ENCODE results near the gene LTA4H.

LTA4H gene

DNA sequence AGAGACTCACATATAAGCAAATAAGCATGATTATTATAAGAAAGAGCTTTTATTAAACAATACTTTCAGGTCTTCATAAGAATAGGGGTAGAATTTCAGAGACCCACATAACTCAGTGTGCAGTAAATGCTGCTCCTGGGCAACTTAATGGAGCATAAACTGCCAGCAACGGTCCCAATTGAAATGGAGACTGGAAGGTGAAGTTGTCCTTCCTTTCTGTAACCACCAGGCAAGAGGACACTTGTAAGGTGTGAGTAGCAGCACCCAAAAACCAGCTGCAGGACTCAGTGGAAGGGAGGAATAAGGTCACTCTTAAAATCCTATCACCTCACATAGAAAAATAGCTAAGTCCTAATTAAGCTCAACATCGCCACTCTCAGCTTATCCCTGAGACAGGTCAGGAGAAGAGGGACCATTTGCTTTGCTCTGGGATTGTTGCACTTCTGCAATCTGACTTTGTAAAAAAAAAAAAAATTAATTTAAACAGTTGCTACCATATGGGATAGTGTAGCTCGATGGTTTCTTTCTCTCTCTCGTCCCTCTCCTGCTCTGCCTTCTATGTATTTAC, 22.7 kb upstream of the LTA4H start:
- TF ChIP-seq, protein P1, sequence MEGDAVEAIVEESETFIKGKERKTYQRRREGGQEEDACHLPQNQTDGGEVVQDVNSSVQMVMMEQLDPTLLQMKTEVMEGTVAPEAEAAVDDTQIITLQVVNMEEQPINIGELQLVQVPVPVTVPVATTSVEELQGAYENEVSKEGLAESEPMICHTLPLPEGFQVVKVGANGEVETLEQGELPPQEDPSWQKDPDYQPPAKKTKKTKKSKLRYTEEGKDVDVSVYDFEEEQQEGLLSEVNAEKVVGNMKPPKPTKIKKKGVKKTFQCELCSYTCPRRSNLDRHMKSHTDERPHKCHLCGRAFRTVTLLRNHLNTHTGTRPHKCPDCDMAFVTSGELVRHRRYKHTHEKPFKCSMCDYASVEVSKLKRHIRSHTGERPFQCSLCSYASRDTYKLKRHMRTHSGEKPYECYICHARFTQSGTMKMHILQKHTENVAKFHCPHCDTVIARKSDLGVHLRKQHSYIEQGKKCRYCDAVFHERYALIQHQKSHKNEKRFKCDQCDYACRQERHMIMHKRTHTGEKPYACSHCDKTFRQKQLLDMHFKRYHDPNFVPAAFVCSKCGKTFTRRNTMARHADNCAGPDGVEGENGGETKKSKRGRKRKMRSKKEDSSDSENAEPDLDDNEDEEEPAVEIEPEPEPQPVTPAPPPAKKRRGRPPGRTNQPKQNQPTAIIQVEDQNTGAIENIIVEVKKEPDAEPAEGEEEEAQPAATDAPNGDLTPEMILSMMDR (IDR thresholded peaks at IDR 0.05; ENCODE audit: low read depth, low read length), result no peak
- in situ Hi-C loops (cut with HindIII; ENCODE audit: low sequenced_read_pairs), result no loop called here
- no peak overlapping the region for H3K4me3 ChIP-seq (ENCODE audit: low read depth, low read length)
- no peak for DNase-seq (ENCODE audit: low read depth, low spot score)

- in situ Hi-C loops (cut with HindIII; ENCODE audit: low sequenced_read_pairs), result no loop called here
- no peak for DNase-seq (ENCODE audit: low read depth, low spot score)
- TF ChIP-seq, protein P1 (IDR thresholded peaks at IDR 0.05; ENCODE audit: low read depth, low read length), result no peak
- no peak overlapping the region for H3K4me3 ChIP-seq (ENCODE audit: low read depth, low read length)
Measured at GRCh38 chr12:96056646-96057455, 21.5 kb upstream of the LTA4H start.

DNA sequence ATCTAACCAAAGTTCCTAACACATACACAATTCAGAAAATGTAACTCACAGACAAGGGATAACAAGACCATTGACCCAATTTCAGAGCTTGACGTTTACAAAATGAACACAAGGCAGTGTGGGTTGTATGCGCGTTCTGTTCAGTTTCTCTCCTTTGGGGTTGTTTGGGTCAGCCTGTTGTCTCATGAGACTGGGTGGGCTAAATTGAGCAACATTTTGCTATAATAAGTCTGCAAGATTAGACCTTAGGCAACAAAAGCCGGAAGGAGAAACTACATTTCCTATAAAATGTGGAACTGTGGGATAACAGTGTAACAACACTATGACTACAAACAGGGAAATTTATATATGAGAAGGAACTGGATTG, 18.8 kb upstream of the LTA4H start:
- no peak overlapping the region for H3K4me3 ChIP-seq (ENCODE audit: low read depth, low read length)
- no peak for DNase-seq (ENCODE audit: low read depth, low spot score)
- TF ChIP-seq, protein P1 (IDR thresholded peaks at IDR 0.05; ENCODE audit: low read depth, low read length), result no peak
- in situ Hi-C loops (cut with HindIII; ENCODE audit: low sequenced_read_pairs), result no loop called here

GRCh38 chr12:96053476-96054243, 18.3 kb upstream of the LTA4H start:
- no peak for DNase-seq (ENCODE audit: low read depth, low spot score)
- H3K4me3 ChIP-seq (ENCODE audit: low read depth, low read length), result no peak overlapping the region
- in situ Hi-C loops (cut with HindIII; ENCODE audit: low sequenced_read_pairs), result no loop called here
- TF ChIP-seq, protein P1 (IDR thresholded peaks at IDR 0.05; ENCODE audit: low read depth, low read length), result no peak

DNA sequence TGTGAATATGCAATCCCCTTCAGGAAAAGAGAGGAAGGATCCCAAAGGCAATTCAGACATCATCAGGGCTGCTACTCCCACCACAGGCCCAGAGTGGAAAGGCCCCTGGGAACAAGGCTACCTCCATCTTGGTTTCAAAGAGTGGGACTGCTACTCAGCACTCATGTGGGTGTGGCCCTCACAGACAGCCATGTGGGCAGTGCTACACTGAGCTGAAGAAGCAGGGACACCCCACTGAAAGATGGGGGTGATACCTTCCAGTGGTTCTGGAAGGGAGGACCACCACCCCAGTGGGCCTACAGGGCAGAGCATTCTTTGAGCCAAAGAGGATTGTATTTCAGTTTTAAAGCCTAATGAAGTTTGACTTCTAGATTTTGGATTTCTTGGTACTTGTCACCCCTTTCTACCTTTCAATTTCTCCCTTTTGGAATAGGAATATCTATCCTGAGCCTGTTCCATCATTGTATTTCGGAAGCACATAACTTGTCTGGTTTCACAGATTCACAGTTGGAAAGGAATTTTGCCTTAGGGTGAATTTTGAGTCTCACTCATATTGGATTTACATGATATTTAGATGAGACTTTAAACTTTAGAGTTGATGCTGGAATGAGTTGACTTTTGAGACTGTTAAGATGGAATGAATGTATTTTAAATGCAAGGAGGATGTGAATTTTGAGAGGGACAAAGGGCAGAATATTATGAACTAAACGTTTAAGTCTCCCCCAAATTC, 16.5 kb upstream of the LTA4H start:
- no peak overlapping the region for H3K4me3 ChIP-seq (ENCODE audit: low read depth, low read length)
- TF ChIP-seq, protein P1 (IDR thresholded peaks at IDR 0.05; ENCODE audit: low read depth, low read length), result no peak
- no peak for DNase-seq (ENCODE audit: low read depth, low spot score)
- in situ Hi-C loops (cut with HindIII; ENCODE audit: low sequenced_read_pairs), result no loop called here

DNA sequence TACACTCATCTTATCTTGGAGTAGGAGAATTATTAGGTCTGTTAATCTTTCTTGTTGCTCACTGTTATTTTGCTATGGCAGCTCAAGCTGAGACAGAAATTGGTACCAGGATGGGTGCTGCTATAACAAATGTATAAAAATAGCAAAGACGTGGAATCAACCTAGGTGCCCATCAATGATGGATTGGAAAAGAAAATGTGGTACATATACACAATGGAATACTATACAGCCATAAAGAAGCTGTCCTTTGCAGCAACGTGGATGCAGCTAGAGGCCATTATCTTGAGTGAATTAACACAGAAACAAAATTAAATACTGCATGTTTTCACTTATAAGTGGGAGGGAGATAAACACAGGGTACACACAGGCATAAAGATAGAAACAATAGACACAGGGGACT, 14.8 kb upstream of the LTA4H start:
- DNase-seq (ENCODE audit: low read depth, low spot score), result no peak
- H3K4me3 ChIP-seq (ENCODE audit: low read depth, low read length), result no peak overlapping the region
- TF ChIP-seq, protein P1 (IDR thresholded peaks at IDR 0.05; ENCODE audit: low read depth, low read length), result no peak
- in situ Hi-C loops (cut with HindIII; ENCODE audit: low sequenced_read_pairs), result no loop called here
